OCI-LY7 (cell line): Measurements from ENCODE around the gene MEF2B. TPM values are rescaled to one million over a fixed set of nuclear protein-coding genes. Genes with fewer than 3 reads are reported as not detected.
A peak's percentile ranks its signal among the peaks of the same experiment; 100 is the strongest.

Source experiments
- BruUV-seq: library from RNA; stranded (reverse); fragments of 400-500 nt; replicated peaks from 2 replicates; lab custom pipeline; 2021; lab: Mats Ljungman, UMichigan
- CTCF ChIA-PET: fragments of 300-600 bp; sonication (Branson Sonifier 250); formaldehyde crosslinking; loops from one replicate; lab custom pipeline; 2022; ENCODE audit warnings: antibody characterized with exemption; ENCODE audit not compliant: unreplicated experiment; lab: Charles Lee
- POLR2A ChIA-PET: fragments of 300-600 bp; sonication (Branson Sonifier 250); formaldehyde crosslinking; loops from one replicate; lab custom pipeline; 2022; ENCODE audit warnings: antibody characterized with exemption; lab: Charles Lee
- DNase-seq: peaks from one replicate; pipeline ENCODE4 v3.0.0-alpha.2; 2015; ENCODE audit warnings: low spot score
- H2AFZ ChIP-seq: fragments of 200-600 bp; sonication (generic), shearing (Covaris generic); 2 replicates; pipeline ENCODE4 v1.6.1; 2014; ENCODE audit warnings: mild to moderate bottlenecking, antibody characterized with exemption, low read length, moderate library complexity
- H3K27ac ChIP-seq: fragments of 200-600 bp; sonication (generic); 2 replicates; pipeline ENCODE4 v1.5.1; 2014; ENCODE audit warnings: mixed run types, low read depth, mild to moderate bottlenecking, moderate library complexity, low read length, inconsistent platforms; ENCODE audit not compliant: poor library complexity, severe bottlenecking
- H3K36me3 ChIP-seq: fragments of 200-600 bp; sonication (generic); 2 replicates; pipeline ENCODE4 v1.6.1; 2014; ENCODE audit warnings: mild to moderate bottlenecking, antibody characterized with exemption, low read length, moderate library complexity, mixed read lengths; ENCODE audit not compliant: insufficient read depth
- H3K4me1 ChIP-seq: fragments of 200-600 bp; sonication (generic); 2 replicates; pipeline ENCODE4 v1.5.1; 2014; ENCODE audit warnings: mild to moderate bottlenecking, low read length; ENCODE audit not compliant: insufficient read depth, poor library complexity, severe bottlenecking
- H3K4me2 ChIP-seq: fragments of 200-600 bp; sonication (generic); 2 replicates; pipeline ENCODE4 v1.6.1; 2014; ENCODE audit warnings: mild to moderate bottlenecking, low read length
- H3K4me3 ChIP-seq: fragments of 200-600 bp; sonication (generic); 2 replicates; pipeline ENCODE4 v1.5.1; 2014; ENCODE audit warnings: mild to moderate bottlenecking, low read depth, low read length; ENCODE audit not compliant: poor library complexity, severe bottlenecking
- H3K79me2 ChIP-seq: fragments of 200-600 bp; sonication (generic); 2 replicates; pipeline ENCODE4 v1.6.1; 2016; ENCODE audit warnings: low read depth, mild to moderate bottlenecking, low read length, moderate library complexity, mixed read lengths; ENCODE audit not compliant: insufficient read depth
- H3K9me2 ChIP-seq: fragments of 200-600 bp; sonication (generic); 2 replicates; pipeline ENCODE4 v1.6.1; 2016; ENCODE audit warnings: mild to moderate bottlenecking, low read length, mixed read lengths; ENCODE audit not compliant: insufficient read depth
- H3K9me3 ChIP-seq: fragments of 200-600 bp; sonication (generic); 2 replicates; pipeline ENCODE4 v1.6.1; 2014; ENCODE audit warnings: mild to moderate bottlenecking, mixed run types, low read length, mixed read lengths
- H4K20me1 ChIP-seq: fragments of 200-600 bp; sonication (generic); 2 replicates; pipeline ENCODE4 v1.6.1; 2014; ENCODE audit warnings: mild to moderate bottlenecking, antibody characterized with exemption, low read length, moderate library complexity, mixed read lengths; ENCODE audit not compliant: insufficient read depth
- EZH2phosphoT487 ChIP-seq: fragments of 200-600 bp; sonication (generic); IDR thresholded peaks from 2 replicates; pipeline ENCODE4 v1.6.1; 2018; ENCODE audit warnings: low read depth, borderline replicate concordance, mild to moderate bottlenecking, mixed run types, antibody characterized with exemption, low read length, moderate library complexity, mixed read lengths
- intact Hi-C: fragments of 100-400 bp; cut with micrococcal nuclease; formaldehyde crosslinking; loops from one replicate; pipeline ENCODE4 v1.10.0; 2022; ENCODE audit not compliant: unreplicated experiment
- total RNA-seq, 2 experiments: library from RNA; depleted of rRNA in 1 of 2; stranded (reverse); fragments of >200 nt in 1 of 2; shearing (Covaris generic) in 1 of 2; gene quantifications; 2 replicates each; pipeline ENCODE4 v1.2.3, GENCODE V29; 2014 to 2022
- TF ChIP-seq, protein P1 (sequence below): fragments of 200-600 bp; sonication (generic); conservative IDR thresholded peaks from 2 replicates; pipeline ENCODE4 v1.5.1; 2014; ENCODE audit warnings: mild to moderate bottlenecking, antibody characterized with exemption, low read length, moderate library complexity, mixed read lengths

The MEF2B gene
- total RNA-seq, 2 experiments from 2014 or later = 201 to 295 TPM

DNA sequence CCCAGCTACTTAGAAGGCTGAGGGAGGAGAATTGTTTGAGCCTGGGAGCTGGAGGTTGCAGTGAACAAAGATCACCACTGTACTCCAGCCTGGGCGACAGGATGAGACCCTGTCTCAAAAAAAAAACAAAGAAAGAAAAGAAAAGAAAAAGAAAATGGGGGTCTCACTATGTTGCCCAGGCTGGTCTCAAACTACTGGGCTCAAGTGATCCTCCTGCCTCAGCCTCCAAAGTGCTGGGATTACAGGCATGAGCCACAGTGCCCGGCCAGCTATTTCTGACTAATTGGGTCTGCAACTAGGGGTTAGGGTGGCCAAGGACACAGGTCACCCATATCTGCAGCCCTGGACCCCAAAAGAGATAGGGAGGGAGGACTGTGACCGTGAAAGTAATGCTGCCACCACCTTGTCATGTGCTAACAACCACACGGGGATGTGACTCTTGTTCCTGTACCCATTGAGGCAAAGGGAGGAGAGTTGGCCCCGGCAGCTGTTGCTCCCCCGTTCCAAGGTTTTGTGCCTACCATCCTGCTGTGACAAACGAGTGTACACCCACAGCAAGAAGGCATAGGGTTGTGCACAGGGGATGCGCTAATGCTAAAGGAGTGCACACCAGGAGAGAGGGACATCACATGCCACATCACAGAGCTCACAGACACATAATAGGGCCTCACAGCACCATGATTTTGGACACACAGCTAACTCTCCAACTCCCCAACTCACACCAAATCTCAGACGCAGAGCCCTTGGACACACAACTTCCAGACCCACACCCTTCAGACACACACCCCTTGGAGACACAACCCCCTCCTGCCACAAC lies 619 bp downstream of the MEF2B start:
- peaks cover 71% of the 10 kb centered on the region for H3K4me1 ChIP-seq
- peaks cover 51% of the 10 kb centered on the region for H3K36me3 ChIP-seq
- intact Hi-C loops = loop anchor here (1.0 to 10.0 kb wide), 4 partner anchors 9 to 645 kb away; partner anchors contain the start of genes ATP13A1, ELL and ZNF101
- H3K4me3 ChIP-seq = peak overlapping the region; percentile 93
- peaks cover 12% of the 10 kb centered on the region; the same call in 1 of the 2 replicates for H4K20me1 ChIP-seq
- H3K4me2 ChIP-seq = peak overlapping the region; percentile 100
- POLR2A ChIA-PET = interaction anchor here (0.6 to 7.6 kb wide), 9 partner anchors 12 to 107 kb away, joined by 3 to 201 read pairs (median 3); partner anchors contain the start of genes BORCS8 and RFXANK
- CTCF ChIA-PET = interaction anchor here (0.5 to 2.1 kb wide), 3 partner anchors 11 to 318 kb away, joined by 7 to 10 read pairs (median 8); no protein-coding TSS in a partner anchor
- TF ChIP-seq EZH2phosphoT487 = no peak
- TF ChIP-seq, protein P1, sequence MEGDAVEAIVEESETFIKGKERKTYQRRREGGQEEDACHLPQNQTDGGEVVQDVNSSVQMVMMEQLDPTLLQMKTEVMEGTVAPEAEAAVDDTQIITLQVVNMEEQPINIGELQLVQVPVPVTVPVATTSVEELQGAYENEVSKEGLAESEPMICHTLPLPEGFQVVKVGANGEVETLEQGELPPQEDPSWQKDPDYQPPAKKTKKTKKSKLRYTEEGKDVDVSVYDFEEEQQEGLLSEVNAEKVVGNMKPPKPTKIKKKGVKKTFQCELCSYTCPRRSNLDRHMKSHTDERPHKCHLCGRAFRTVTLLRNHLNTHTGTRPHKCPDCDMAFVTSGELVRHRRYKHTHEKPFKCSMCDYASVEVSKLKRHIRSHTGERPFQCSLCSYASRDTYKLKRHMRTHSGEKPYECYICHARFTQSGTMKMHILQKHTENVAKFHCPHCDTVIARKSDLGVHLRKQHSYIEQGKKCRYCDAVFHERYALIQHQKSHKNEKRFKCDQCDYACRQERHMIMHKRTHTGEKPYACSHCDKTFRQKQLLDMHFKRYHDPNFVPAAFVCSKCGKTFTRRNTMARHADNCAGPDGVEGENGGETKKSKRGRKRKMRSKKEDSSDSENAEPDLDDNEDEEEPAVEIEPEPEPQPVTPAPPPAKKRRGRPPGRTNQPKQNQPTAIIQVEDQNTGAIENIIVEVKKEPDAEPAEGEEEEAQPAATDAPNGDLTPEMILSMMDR = no peak
- no peak overlapping the region for H2AFZ ChIP-seq
- BruUV-seq = TSS peak; percentile 87
- peak overlapping the region; percentile 98 for H3K27ac ChIP-seq
- H3K9me3 ChIP-seq = no peaks in the 10 kb centered on the region
- peaks cover 57% of the 10 kb centered on the region for H3K79me2 ChIP-seq
- H3K9me2 ChIP-seq = no peaks in the 10 kb centered on the region
- peak; percentile 58 for DNase-seq

DNA sequence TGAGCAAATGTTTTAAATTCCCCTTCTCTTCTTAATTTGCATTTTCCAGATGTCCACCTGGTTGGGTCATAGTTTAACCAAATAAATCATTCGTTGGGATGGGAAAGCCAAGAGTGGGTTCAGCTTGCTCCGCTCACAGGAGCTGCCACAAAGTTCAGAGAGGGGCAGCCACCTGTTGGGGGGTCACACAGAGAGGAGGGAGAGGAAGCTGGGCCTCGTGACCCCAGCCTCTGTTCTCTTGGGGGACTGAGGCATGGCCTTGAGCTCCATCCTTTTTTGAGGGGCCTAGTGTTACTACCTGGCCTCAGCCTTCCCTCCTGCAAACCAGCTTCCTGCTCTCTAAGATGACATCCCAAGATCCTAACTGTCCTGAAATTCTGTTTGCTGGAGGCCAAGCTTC lies 2.5 kb downstream of the MEF2B start:
- Histone ChIP-seq H3K36me3 (peaks cover 69% of the 10 kb centered on the region), H3K9me3 (no peaks in the 10 kb centered on the region), H4K20me1 (peaks cover 12% of the 10 kb centered on the region; the same call in 1 of the 2 replicates), H3K4me1 (peaks cover 75% of the 10 kb centered on the region), H3K27ac (peak overlapping the region; percentile 98), H3K4me2 (peak overlapping the region; percentile 100), H3K9me2 (no peaks in the 10 kb centered on the region), H3K4me3 (peak overlapping the region; percentile 93), H2AFZ (no peak overlapping the region), H3K79me2 (peaks cover 75% of the 10 kb centered on the region)
- TSS peak; percentile 70 for BruUV-seq
- intact Hi-C loops = loop anchor here (10.0 kb wide), 2 partner anchors 497 to 643 kb away; partner anchors contain the start of genes ATP13A1, ELL and ZNF101
- POLR2A ChIA-PET = interaction anchor here (1.1 to 7.6 kb wide), 2 partner anchors 10 to 26 kb away, joined by 3 to 201 read pairs; no protein-coding TSS in a partner anchor
- CTCF ChIA-PET = interaction anchor here (1.0 kb wide), 2 partner anchors 10 to 11 kb away, joined by 3 read pairs; no protein-coding TSS in a partner anchor
- no peak for DNase-seq
- TF ChIP-seq EZH2phosphoT487 = no peak
- TF ChIP-seq, protein P1 = no peak
